Endothelial cell of hepatic sinusoid (primary cell): ENCODE results near the gene AGAP1.

ENCODE experiments used
- in situ Hi-C: cut with HindIII; loops from 2 replicates; pipeline ENCODE4 v1.10.0; 2017; ENCODE audit warnings: low sequenced_read_pairs

The AGAP1 gene

DNA sequence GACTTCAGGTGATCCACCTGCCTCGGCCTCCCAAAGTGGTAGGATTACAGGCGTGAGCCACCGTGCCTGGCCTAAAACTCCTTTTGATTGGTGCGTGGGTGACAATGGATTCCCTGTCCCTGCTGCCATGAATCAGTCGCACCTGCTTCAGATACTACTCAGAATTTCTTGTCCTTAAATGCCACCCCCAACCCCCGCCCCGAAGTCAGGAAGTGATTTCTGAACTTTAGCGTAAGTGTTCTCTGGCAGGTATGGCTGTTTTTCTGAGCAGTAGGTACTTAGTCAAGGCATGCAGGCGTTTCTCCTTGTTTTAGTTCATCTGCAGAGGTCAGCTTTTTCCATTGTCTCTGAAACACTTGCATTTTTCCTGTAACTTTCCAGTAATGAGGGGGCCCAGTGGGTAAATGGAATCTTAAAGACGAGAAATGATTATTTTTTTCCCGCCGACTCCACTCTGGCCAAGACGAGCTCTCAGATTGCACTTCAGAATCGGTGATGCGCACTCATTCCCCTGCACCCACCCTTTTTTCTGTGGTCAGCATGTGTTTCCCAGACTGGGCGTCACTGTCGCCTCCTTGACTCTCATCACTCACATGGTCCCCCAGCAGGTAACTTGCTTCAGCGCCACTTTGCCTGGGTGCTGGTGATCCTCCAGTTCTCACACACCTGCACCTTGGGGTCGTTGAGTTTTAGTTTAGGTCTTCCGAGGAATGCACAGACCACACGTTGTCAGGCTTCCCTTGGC is 494.6 kb downstream of the AGAP1 start:
- in situ Hi-C loops: no loop called here

DNA sequence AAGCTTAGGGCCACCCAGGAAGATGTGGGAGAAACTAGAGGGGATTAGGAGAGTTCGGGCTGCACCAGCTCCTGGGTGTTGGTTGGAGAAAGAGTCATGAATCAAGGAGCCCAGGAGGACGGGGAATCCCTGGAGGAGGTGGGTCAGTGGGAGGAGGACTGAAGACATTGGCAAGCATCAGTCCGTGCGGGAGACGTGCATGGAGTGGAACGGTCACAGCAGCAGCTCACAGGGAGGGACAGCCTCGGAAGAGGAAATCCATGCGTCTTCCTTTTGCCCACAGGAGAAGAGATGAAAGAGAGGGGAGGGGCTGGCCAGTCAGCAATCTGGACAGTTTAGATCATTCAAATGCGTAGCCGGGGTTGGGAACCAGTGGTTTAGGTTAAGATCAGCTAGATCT is 495.7 kb downstream of the AGAP1 start:
- in situ Hi-C loops: no loop called here

DNA sequence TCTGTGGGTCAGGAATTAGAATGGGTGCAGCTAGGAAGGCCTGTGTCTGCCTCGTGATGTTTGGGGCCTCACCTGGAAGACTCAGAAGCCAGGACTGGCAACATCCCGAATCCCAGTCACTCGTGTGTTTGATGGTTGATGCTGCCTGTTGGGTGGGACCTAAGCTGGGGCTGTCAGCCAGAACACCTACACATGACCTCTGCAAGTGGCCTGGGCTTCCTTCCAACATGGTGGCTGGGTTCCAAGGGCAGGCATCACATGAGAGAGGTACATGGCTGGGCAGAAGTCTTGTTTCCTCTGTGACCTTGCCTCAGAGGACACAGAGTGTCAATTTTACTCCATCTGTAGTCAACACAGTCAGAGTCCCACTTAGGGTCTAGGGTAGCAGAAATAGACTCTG is 496.5 kb downstream of the AGAP1 start:
- in situ Hi-C loops: no loop called here

DNA sequence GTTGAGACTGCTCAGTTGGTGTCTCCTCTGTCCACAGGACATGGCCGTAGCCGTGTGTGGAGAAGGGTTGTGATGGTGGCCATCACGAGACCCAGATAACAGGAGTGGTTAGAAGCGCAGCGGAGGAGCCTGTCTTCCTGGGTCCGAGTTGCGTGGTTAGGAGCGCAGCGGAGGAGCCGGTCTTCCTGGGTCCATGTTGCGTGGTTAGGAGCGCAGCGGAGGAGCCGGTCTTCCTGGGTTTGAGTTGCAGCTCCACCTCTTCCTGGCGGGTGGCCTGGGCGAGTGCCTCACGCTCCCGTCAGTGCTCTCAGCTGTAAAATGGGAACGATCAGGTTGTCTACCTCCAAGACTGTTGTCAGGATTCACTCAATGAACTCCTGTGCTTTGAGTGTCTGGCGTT is 498.2 kb downstream of the AGAP1 start:
- in situ Hi-C loops: no loop called here

DNA sequence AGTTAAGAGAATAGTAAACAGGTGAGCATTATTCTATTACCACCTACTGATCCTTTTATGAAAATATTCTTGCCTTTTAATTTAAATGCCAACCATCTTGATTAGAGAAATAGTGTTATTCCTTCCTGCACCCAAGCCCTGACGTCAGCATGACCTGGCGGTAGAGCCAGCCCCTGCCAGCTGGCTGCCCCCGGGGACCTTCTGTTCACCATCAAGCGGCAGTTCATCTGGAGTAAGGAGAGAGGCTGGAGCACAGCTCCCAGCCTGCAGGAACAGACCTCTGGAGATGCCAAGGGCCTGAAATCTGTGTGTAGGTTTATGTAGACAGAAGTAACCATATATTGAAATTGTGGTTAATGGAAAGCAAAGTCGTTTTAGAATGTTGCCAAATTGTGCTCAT is 502.6 kb downstream of the AGAP1 start:
- in situ Hi-C loops: no loop called here

DNA sequence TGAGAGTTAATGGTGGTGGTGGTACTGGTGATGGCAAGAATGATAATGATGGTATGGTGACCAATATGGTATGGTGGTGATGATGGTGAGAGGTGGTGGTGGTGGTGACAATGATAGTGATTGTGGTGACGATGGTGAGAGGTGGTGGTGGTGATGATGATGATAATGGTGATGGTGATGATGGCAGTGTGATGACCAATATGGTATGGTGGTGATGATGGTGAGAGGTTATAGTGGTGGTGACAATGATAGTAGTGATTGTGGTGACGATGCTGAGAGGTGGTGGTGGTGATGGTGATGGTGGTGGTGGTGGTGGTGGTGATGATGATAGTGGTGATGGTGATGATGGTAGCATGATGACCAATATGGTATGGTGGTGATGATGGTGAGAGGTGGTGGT is 505.2 kb downstream of the AGAP1 start:
- in situ Hi-C loops: no loop called here

DNA sequence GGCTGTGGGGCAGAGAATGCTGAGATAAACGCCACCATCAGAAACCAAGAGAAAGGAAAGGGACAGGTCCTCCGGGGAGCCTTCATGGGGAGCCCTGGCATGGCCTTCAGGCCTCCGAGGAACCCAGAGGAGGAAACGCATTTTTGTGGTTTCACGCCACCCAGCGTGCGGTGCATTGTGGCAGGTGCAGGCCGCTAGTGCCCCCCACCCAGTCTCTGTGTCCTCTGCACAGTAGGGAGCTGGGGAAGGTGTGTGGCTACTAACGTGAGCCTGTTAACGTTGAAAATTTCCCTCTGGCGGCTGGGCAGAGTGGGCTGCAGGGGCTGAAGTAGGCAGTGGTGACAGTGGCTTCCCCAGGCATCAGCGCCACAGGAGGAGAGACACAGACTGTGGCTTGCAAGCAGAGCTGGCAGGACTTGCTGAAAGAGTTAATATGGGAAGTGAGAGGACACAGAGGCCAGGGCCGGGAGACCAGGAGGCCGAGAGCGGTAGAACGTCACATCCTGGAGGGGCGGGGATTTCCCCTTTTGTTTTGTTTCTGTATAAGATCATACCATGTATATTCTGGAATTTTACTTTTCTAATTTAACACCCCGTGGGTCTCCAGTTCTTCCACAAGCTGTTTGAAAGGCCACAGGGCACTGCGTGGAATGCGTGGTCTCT is 507.5 kb downstream of the AGAP1 start:
- in situ Hi-C loops: no loop called here

DNA sequence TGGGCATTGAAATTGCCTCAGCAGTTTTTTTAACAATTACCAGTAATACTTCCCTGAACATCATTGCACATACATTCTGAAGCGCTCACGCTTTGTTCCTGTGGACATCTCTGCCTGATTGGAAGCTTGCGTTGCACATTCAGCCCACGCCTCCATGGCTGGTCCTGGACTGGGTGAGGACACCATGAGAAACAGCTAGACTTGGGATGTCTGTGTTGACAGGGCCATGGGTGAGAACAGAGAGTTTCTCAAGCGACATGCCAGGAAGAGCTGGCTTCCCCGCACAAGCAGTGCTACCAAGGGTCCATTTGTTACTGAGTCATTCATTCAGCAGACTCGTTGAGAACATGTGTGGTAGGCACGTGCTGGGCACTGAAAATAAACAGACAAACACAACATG is 508.0 kb downstream of the AGAP1 start:
- in situ Hi-C loops: no loop called here

DNA sequence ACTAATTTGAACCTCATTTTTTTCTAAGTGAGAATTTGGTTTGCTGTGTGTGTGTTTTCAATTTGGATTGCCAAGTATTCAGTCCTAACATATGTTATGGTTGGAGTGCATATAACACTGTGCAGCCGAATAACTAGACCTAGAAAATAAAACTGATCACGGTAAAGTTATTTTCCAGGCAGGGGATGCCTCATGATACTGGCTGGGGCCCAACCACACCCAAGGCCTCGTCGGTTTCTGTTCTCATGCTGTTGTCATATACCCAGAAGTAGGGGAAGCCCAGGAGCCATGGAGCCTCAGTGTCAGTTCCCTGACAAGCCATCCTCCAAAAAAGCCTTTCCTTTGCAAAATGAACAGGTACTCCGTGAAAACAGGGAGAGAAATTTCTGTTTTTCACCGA is 514.2 kb downstream of the AGAP1 start:
- in situ Hi-C loops: no loop called here

DNA sequence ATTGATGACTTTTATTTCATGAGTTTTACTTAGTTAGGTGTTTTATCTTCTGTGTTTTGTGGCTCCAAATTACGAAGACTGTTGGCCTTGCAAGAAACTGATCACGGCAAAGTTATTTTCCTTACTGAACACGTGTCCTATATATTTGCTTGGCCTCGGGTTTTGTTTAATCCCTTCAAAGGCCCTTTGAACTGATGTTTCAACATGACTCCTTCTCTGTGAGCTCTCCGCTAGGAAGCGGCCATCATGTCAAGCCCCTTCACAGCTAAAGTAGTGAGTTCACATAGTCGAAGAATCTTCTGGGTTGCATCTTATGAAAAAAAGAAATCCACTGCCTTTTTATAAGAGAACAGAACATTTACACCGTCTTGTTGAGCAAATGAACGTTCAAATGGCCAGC is 515.0 kb downstream of the AGAP1 start:
- in situ Hi-C loops: no loop called here

DNA sequence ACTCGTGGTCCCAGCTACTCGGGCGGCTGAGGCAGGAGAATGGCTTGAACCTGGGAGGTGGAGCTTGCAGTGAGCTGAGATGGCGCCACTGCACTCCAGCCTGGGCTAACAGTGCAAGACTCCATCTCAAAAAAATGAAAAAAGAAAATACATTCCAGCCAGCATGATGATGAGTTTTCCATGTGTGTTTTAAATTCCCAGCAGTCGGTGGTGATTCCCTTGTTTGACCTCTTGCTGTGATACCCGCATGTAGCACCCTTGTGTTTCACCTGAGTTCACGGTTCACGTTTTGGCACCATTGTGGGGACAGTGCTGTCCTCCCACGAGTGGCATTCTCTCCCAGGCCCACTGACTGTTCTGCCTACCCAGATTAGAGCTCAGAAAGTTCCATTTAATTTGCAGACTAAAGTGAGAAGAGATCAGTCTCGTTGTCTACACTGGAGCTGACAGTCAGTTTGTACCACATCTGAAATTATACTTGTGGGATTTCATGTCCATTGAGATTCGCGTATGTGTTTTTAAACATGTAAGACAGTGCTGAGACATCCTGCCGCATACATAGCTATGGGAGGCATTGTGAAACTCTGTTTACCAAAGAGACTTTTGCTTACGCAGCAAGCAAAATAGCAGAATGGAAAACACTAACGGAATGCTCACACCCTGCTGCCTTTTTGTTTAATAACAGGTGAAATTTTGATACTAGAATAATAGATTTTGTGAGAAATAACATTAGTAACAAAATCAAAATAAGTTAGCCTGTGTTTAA is 517.3 kb downstream of the AGAP1 start:
- in situ Hi-C loops: no loop called here

DNA sequence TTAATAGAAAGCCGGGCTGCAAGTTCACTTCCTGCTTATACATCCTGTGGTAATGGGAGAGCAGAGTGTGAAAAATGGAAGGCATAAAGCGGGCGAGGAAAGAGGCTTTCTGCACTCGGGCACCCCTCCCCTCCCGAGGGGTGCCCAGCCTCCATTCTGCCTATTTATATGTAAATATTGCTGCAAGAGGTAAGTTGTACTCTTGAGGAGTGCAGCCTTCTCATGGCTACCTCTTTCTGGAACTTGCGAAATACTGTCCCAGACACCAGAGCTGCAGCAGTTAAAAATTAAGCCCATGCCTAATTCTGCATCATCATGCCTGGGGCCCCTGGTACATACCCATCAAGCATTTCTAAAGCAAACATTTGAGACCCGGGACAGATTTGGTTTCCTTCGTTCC is 518.3 kb downstream of the AGAP1 start:
- in situ Hi-C loops: no loop called here

DNA sequence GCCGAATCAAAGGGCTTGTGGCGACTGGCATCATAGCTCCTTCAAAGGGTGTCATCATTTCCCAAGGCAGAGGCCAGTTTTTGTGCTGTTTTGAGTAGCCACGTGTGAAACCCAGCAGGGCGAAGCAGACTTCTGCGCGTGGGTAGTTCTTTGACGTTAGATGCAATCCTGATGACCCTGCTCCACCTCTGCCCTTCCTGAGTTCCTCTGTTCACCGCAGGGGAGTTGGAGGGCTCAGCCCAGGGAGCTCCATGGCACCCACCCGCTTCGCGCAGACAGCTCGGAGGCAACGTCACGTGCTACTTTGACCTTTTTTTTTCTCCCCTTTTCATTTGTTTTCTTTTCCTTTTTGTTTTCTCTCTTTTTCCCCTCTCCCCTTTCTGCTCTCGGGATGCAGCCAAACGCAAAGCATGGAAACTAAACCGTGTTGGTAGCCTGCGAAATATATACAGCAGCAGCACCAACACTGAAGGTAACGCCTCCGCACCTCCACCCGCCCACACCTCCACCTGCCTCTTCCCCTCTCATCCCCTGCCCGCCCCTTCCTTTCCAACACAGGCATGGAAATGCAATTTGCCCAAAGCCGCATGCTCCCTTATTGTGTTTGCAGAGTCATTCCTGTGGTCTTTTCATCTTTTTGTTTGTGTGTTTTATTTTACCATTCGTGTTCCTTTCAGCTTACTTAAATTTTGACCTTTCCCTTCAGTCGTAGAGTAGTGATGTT is 520.7 kb downstream of the AGAP1 start:
- in situ Hi-C loops: no loop called here

DNA sequence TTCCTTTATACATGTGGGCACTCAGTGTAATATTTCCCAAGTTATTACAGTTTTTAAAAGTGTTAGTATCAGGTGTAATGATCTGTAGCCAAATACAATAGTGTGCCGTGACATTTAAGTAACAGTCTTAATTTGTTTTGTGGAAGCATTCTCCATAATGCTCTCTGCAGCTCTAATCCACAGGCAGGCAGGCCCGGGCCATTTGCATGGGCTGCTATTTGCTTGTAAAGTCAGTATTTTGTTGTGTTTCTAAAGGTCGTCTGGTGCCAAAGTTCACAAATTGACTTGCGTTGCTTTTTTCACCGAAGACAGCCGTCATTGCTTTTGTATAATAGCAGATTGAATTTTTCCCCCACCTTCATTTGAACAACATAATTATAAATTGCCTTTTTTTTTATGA is 521.3 kb downstream of the AGAP1 start:
- in situ Hi-C loops: no loop called here

DNA sequence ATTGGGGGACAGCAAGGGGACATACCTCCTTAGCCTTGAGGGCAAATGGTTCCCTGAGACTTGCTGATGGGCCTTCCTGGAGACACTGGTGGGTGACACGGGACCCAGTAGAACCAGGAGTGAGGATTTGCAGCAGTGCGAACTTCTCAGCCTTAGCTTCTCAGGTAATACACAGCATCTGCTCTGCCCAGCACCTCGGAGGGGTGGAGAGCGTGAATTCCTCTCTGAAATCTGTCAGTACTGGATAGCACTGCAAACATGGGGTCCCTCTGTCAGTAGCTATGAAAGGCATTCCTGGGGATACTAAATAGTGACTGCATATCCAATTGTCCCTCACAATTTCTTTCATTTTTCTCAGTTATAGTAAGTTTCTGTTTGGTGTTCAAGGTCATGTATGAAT is 522.7 kb downstream of the AGAP1 start:
- in situ Hi-C loops: no loop called here

DNA sequence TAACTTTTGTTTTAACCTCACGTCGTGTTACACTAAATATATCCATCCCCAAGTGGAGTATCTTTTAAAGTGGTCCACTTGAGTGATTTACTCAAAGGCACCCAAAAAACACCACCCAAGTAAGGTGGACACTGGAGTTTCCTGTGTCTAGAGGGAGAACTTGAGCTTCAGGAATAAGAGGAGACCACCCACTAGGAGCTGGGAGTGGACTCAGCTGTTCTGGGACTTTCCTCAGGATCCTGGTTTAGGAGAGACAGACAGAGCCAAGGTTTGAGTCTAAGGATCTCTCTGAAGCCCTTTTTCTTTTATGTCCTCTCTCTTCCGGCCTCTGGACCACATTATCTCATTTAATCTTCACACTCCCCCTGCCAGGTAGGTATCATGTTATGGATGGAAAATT is 523.6 kb downstream of the AGAP1 start:
- in situ Hi-C loops: no loop called here

DNA sequence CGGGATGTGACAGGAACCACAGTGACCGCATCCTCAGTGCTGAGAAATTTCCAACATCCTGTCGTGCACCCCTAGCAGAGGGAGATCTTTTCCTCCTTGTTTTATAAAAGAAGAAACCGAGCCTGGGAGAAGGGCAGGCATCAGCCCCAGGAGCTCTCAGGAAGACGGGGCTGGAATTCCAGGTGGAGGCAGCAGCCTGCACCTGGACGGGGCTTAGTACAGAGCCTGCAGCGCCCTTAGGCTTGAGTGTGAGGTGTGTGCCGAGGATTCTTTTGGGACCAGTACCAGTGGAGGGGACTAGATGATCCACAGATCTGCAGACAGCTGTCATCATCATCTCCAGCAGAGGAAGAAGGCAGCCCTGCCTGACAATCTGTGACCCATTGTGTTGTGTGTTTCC is 525.6 kb downstream of the AGAP1 start:
- in situ Hi-C loops: no loop called here

DNA sequence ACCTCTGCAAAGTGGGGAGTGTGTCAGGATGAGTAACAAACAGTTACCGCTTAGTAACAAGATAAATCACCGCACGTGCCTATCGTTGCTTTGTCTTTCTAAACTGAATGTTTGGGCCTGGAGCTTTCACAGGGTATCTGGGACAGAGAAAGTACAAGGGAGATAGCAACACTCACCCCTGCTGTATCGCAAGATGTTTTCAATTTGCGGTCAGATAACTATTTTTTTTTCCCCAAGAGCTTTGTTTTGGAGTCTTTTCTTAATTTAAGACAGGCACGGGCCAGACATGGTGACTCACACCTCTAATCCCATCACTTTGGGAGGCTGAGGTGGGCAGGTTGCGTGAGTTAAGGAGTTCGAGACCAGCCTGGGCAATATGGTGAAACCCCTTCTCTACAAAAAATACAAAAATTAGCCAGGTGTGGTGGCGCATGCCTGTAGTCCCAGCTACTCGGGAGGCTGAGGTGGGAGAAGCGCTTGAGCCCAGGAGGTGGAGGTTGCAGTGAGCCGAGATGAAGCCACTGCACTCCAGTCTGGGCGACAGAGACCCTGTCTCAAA is 527.7 kb downstream of the AGAP1 start:
- in situ Hi-C loops: no loop called here

DNA sequence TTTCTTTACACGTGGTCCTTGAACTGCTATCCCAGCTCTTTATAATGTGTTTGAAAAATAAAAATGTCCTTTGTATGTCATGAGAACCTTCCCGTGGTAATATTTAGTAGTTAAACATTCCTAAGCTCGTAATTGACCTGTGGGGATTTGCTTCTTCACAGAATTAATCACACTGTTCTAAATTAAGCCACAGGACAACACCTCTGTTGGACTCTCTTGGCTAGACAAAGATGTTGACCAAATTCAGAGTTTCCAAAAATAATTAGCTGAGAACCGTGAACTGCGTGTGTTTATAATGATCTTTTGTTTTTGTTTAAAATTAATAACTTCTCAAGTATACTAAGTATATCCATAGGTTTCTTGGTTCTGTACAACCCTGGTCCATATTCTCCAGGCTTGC is 528.3 kb downstream of the AGAP1 start:
- in situ Hi-C loops: no loop called here

DNA sequence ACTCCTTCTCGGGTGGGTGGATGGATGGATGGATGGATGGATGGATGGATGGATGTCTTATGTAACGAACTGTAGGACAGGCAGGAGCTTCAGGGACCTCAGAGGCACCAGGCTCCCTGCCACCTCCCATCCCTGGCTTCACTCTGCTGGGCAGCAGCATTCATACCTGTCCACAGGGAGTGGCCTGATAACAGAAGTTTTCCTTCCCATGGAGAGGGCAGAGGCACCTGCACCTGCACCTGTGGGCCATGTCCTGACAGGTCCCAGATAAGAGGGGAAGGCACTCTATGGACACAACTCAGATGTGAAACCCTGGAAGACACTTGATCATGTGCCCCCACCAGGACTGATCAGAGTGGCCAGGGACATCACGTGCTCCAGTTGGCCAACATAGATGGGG is 532.0 kb downstream of the AGAP1 start:
- in situ Hi-C loops: no loop called here

DNA sequence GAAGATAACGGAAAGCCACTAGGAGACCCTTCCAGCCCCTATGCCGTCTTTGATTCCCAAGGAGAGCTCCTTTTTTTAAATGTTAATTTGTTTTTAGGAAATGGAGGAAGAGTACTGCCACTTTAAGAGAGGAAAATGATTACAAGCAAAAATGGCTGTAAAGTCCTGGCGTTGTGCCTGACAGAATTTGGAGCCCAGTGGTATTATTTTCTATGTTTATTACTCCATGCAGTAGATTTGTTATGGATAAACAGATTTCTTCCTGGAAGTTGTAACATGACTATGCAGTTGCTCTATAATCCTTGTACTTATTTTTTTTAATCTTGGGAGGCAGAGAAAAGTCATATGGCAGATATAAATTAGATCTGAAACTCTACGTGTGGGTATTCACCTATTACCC is 533.0 kb downstream of the AGAP1 start:
- in situ Hi-C loops: no loop called here
